Right lung (tissue), 5 donors: Measurements from ENCODE around the gene NR1H4. TPM values are rescaled to one million over a fixed set of nuclear protein-coding genes. Genes with fewer than 3 reads are reported as not detected.
"Not testable (repeated sequence)": the region's sequence is repeated elsewhere in the genome, so short reads cannot be mapped to it uniquely, and the experiment has no call there.

Source experiments
- DNase-seq, 2 donors: peaks; one replicate each; pipeline ENCODE4 v3.0.0-alpha.2; 2013
- polyA plus RNA-seq, 5 donors: library from polyadenylated mRNA; unstranded; fragments of 120-200 nt; gene quantifications; one replicate each; pipeline versions ENCODE4 v1.2.1 to v1.2.3, GENCODE V29; 2013; ENCODE audit warnings: inconsistent platforms in 1 of 5, low replicate concordance in 1 of 5; ENCODE audit not compliant: insufficient read length in 5 of 5, insufficient read depth in 1 of 5

The NR1H4 gene
- polyA plus RNA-seq, 5 donors, result 0.28 to 0.72 (median 0.40) TPM

GRCh38 chr12:100566887-100567637 is 93.4 kb downstream of the NR1H4 start:
- DNase-seq, result no peak

DNA sequence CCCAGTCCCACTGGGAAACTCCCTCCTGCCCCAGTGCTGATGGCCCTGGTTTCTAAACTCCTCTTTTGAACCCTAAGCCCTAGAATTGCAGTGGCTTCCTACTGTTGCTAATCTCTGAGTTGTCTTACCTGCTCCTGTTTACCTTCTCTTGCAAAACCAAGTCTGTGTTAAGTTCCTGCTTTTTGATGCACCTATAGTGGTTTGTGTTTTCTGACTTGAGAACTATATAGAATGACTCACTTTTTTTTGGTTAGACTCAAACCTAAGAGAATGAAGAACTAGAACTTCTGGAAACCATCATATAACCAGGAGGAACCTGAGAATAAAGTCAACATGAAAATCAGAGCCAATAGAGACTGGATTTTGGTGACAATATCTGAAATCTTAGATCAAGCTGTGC is 94.3 kb downstream of the NR1H4 start:
- no peak for DNase-seq

GRCh38 chr12:100572184-100572583 is 98.5 kb downstream of the NR1H4 start:
- no peak for DNase-seq

- DNase-seq, result peak; percentile 85 to 90
Measured at GRCh38 chr12:100573292-100574186, 99.9 kb downstream of the NR1H4 start, which contains the start of gene GAS2L3. Gene GAS2L3, plus strand, starts transcription at chr12:100573684. Its CDS starts 21,221 bp downstream, at chr12:100594905.

DNA sequence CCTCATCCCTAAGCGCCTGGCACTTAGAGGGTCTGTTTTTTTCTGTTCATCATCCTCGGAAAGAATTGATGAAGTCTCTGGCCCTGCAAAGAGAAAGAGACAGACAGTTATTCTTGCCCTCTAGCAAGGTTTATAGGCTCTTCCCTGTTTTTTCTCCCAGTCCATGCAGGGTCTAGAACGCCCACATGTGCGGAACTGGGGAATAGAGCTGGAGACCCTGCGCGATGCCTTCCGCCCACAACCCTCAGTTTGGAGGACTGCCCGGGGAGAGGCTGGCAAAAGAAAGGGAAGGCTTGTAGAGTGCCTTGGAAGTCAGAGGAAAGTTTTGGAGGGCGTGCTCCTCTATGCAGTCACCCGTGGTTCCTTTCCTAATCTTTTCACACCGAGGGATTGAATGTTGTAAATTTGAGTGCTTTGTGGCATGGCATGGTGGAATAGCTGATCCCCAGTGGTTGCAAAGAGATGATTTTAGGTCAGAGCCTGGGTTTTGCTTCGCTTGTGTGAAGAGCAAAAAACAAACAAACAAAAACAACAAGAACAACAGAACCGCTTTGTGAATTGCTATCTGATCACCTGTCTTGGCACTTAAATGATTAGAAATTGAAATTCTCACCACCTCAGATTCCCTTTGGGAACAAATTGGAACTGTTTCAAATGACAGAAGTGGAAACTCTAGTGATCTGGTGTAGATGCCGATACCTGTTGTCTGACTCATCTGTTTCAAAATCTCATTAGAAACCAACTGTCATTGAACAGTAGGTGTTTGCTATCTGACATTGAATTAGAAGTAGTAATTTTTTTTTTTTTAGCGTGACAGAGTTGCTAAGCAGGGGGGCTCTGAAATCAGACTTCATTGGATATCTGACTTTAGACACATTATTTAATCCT is 100.8 kb downstream of the NR1H4 start:
- peak in 1 of 2 donors; percentile 32 for DNase-seq

- peak in 1 of 2 donors; percentile 16 for DNase-seq
Measured at GRCh38 chr12:100576331-100577036, 102.8 kb downstream of the NR1H4 start.

GRCh38 chr12:100578923-100579322 is 105.3 kb downstream of the NR1H4 start:
- no peak for DNase-seq

GRCh38 chr12:100579844-100580243 is 106.2 kb downstream of the NR1H4 start:
- DNase-seq, result no peak

GRCh38 chr12:100584256-100584655 is 110.6 kb downstream of the NR1H4 start:
- no peak for DNase-seq

DNA sequence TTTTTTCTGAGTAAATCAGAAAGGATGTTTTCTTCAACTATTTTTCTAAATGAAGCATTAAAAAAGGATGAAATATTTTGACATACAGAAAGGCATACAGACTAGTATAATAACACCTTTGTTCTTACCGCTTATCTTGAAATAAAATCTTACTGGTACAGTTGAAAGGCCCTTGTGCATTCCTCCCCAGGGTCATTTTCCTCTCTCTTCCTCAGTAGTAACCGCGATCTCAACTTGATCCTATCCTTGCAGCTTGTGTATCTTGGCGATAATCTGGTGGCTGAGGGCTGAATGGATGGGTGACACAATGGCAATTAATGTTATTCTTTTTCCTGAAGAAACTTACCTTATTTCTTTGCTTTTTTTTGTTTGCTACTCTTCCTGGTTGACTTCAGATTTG is 118.3 kb downstream of the NR1H4 start:
- DNase-seq, result no peak

DNA sequence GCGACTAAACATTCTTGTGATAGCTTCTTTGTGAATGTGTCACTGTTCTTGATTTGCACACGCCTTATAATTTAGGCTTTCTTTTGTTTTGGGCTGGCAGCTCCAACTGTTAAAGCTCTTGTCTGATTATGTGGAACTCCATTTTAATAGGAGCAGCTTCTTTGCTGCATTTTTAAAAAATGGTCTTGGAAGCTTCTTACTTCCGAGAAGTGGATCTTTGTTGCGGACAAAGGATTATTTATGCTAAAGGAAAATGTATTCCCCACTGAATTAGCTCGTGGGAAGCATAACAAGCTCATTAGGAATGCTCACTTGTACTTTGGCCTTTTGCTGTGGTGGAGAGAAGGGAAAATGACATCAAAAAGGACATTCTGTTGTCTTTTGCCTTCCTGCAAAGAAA is 119.8 kb downstream of the NR1H4 start:
- peak in 1 of 2 donors; percentile 9 for DNase-seq

DNA sequence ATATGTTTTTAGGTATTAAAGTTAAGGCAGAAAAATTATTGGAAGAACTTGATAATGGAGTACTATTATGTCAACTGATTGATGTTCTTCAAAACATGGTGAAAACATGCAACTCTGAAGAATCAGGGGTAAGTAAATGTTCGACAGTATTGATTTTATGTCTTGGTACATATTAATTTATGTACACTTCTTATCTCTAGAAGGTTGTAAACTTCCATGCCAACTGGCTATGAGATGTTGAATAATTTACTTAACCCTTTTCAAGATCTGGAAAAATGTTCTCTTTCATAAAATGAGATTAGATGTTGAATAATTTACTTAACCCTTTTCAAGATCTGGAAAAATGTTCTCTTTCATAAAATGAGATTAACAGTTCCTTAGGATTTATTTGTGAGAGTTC is 128.0 kb downstream of the NR1H4 start:
- DNase-seq, result no peak

DNA sequence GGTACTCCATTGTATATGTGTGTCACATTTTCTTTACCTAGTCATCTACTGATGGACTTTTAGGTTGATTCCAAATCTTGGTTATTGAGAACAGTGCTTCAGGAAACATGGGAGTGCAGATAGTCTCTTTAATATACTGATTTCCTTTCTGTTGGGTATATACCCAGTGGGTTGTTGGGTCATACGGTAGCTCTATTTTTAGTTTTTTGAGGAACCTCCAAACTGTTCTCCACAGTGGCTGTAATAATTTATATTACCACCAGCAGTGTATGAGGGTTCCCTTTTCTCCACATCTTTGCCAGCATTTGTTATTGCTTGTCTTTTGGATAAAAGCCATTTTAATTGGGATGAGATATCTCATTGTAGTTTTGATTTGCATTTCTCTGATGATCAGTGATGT is 129.3 kb downstream of the NR1H4 start:
- not testable (repeated sequence) for DNase-seq

- DNase-seq, result no peak
Measured at GRCh38 chr12:100608776-100609175, 135.1 kb downstream of the NR1H4 start.

GRCh38 chr12:100610666-100611430 is 137.2 kb downstream of the NR1H4 start:
- DNase-seq, result no peak

- DNase-seq, result no peak
Measured at GRCh38 chr12:100612606-100613005, 138.9 kb downstream of the NR1H4 start.
